Jurkat, Clone E6-1 (cell line): ENCODE measurements around the gene SLC44A2.

Source experiments
- DNase-seq: peaks from one replicate; pipeline ENCODE4 v3.0.0-alpha.2; 2011; ENCODE audit warnings: low read depth, low spot score
- H3K4me3 ChIP-seq: 2 replicates; pipeline ENCODE4 v1.5.1; 2011; ENCODE audit warnings: mild to moderate bottlenecking, low read length, control low read depth, moderate library complexity

The SLC44A2 gene

GRCh38 chr19:10612499-10613119 lies 12.7 kb upstream of the SLC44A2 start:
- no peak for DNase-seq
- no peak overlapping the region for H3K4me3 ChIP-seq

GRCh38 chr19:10615429-10616023 lies 9.8 kb upstream of the SLC44A2 start:
- H3K4me3 ChIP-seq, result no peak overlapping the region
- DNase-seq, result no peak

- no peak overlapping the region for H3K4me3 ChIP-seq
- no peak for DNase-seq
Measured at GRCh38 chr19:10617409-10618121, 7.8 kb upstream of the SLC44A2 start.

- no peak overlapping the region for H3K4me3 ChIP-seq
- no peak for DNase-seq
Measured at GRCh38 chr19:10618846-10619245, 6.5 kb upstream of the SLC44A2 start.

- no peak for DNase-seq
- no peak overlapping the region for H3K4me3 ChIP-seq
Measured at GRCh38 chr19:10620786-10621185, 4.6 kb upstream of the SLC44A2 start.

- no peak overlapping the region for H3K4me3 ChIP-seq
- DNase-seq, result no peak
Measured at GRCh38 chr19:10621966-10622365, 3.4 kb upstream of the SLC44A2 start.

GRCh38 chr19:10624585-10624984 lies 768 bp upstream of the SLC44A2 start:
- no peak overlapping the region for H3K4me3 ChIP-seq
- DNase-seq, result no peak

- no peak for DNase-seq
- H3K4me3 ChIP-seq, result no peak overlapping the region
Measured at GRCh38 chr19:10625762-10626138, 397 bp downstream of the SLC44A2 start.

- DNase-seq, result no peak
- H3K4me3 ChIP-seq, result no peak overlapping the region
Measured at GRCh38 chr19:10631874-10632273, 6.5 kb downstream of the SLC44A2 start.

GRCh38 chr19:10634430-10634829 lies 9.1 kb downstream of the SLC44A2 start:
- no peak for DNase-seq
- H3K4me3 ChIP-seq, result no peak overlapping the region

GRCh38 chr19:10634963-10635362 lies 9.6 kb downstream of the SLC44A2 start:
- no peak for DNase-seq
- H3K4me3 ChIP-seq, result no peak overlapping the region

GRCh38 chr19:10636304-10636972 lies 11.1 kb downstream of the SLC44A2 start:
- H3K4me3 ChIP-seq, result no peak overlapping the region
- DNase-seq, result no peak

- no peak overlapping the region for H3K4me3 ChIP-seq
- no peak for DNase-seq
Measured at GRCh38 chr19:10637894-10638293, 12.5 kb downstream of the SLC44A2 start.

- H3K4me3 ChIP-seq, result no peak overlapping the region
- DNase-seq, result no peak
Measured at GRCh38 chr19:10639836-10640235, 14.5 kb downstream of the SLC44A2 start.

- H3K4me3 ChIP-seq, result no peak overlapping the region
- no peak for DNase-seq
Measured at GRCh38 chr19:10640361-10640760, 15.0 kb downstream of the SLC44A2 start.

- H3K4me3 ChIP-seq, result no peak overlapping the region
- DNase-seq, result no peak
Measured at GRCh38 chr19:10641248-10641647, 15.9 kb downstream of the SLC44A2 start.

- no peak for DNase-seq
- no peak overlapping the region for H3K4me3 ChIP-seq
Measured at GRCh38 chr19:10642473-10643171, 17.3 kb downstream of the SLC44A2 start.

- H3K4me3 ChIP-seq, result no peak overlapping the region
- no peak for DNase-seq
Measured at GRCh38 chr19:10643172-10643967, 18.0 kb downstream of the SLC44A2 start.

GRCh38 chr19:10643968-10644259 lies 18.6 kb downstream of the SLC44A2 start:
- H3K4me3 ChIP-seq, result no peak overlapping the region

More at GRCh38 chr19:10643968-10644259, 18.6 kb downstream of the SLC44A2 start:
- no peak for DNase-seq
